CD14-positive monocyte (primary cell): ENCODE data around the gene TMEM86B. TPM values are rescaled to one million over a fixed set of nuclear protein-coding genes. Genes with fewer than 3 reads are reported as not detected.
A peak's percentile ranks its signal among the peaks of the same experiment; 100 is the strongest.

Experiments used
- DNase-seq, 3 donors: peaks; one replicate each; pipeline ENCODE4 v3.0.0-alpha.2; 2011 to 2022
- H2AFZ ChIP-seq: 2 replicates; pipeline ENCODE4 v1.6.0; 2012; ENCODE audit warnings: mild to moderate bottlenecking, low read depth, low read length, inconsistent platforms; ENCODE audit not compliant: insufficient read depth, poor library complexity, severe bottlenecking
- H3K27ac ChIP-seq, 2 donors: 1 replicate in 1 of 2; 2 replicates in 1 of 2; pipeline ENCODE4 v1.5.1; 2012 to 2013; ENCODE audit warnings: low read length in 2 of 2, control low read depth in 1 of 2, inconsistent platforms in 1 of 2, low read depth in 1 of 2, mild to moderate bottlenecking in 1 of 2
- H3K27me3 ChIP-seq, 2 donors: one replicate each; pipeline versions ENCODE4 v1.6.0 to v1.6.1; 2011 to 2013; ENCODE audit warnings: low read length in 2 of 2; ENCODE audit not compliant: control insufficient read depth in 2 of 2, insufficient read depth in 2 of 2
- H3K36me3 ChIP-seq, 2 donors: replicated peaks in 1 of 2; 1 replicate in 1 of 2; 2 replicates in 1 of 2; pipeline versions ENCODE4 v1.5.1 to v1.6.1; 2012 to 2013; ENCODE audit warnings: low read length in 2 of 2, control low read depth in 1 of 2, inconsistent platforms in 1 of 2, mild to moderate bottlenecking in 1 of 2; ENCODE audit not compliant: insufficient read depth in 2 of 2, control insufficient read depth in 1 of 2
- H3K4me1 ChIP-seq, 2 donors: 1 replicate in 1 of 2; 2 replicates in 1 of 2; pipeline versions ENCODE4 v1.5.1 to v1.6.1; 2012 to 2013; ENCODE audit warnings: low read length in 2 of 2, control low read depth in 1 of 2, inconsistent platforms in 1 of 2, mild to moderate bottlenecking in 1 of 2, moderate library complexity in 1 of 2; ENCODE audit not compliant: insufficient read depth in 2 of 2, control insufficient read depth in 1 of 2
- H3K4me2 ChIP-seq: replicated peaks from 2 replicates; pipeline ENCODE3; 2012; ENCODE audit warnings: low read length, moderate library complexity, mild to moderate bottlenecking; ENCODE audit not compliant: poor library complexity, severe bottlenecking; ENCODE audit errors: extremely low read depth
- H3K4me3 ChIP-seq, 3 experiments: fragments of 200-600 bp in 1 of 3; sonication (generic) in 1 of 3; replicated peaks in 1 of 3; 1 replicate in 2 of 3; 2 replicates in 1 of 3; pipeline ENCODE4 v1.5.1; 2011 to 2013; ENCODE audit warnings: low read length in 3 of 3, mild to moderate bottlenecking in 3 of 3, control low read depth in 2 of 3, low read depth in 2 of 3, inconsistent platforms in 1 of 3, moderate library complexity in 1 of 3
- H3K79me2 ChIP-seq: 2 replicates; pipeline ENCODE4 v1.6.0; 2012; ENCODE audit warnings: mild to moderate bottlenecking, control low read depth, inconsistent platforms, low read length, moderate library complexity; ENCODE audit not compliant: insufficient read depth
- H3K9ac ChIP-seq: 2 replicates; pipeline ENCODE4 v1.6.0; 2017; ENCODE audit warnings: low read length, mild to moderate bottlenecking; ENCODE audit not compliant: insufficient read depth, poor library complexity, severe bottlenecking
- H3K9me3 ChIP-seq, 2 donors: replicated peaks in 1 of 2; 1 replicate in 1 of 2; 2 replicates in 1 of 2; pipeline versions ENCODE4 v1.5.1 to v1.6.1; 2012 to 2013; ENCODE audit warnings: low read length in 2 of 2, control low read depth in 1 of 2; ENCODE audit not compliant: control insufficient read depth in 1 of 2, insufficient read depth in 1 of 2
- H4K20me1 ChIP-seq: 2 replicates; pipeline ENCODE4 v1.6.0; 2012; ENCODE audit warnings: mild to moderate bottlenecking, low read length, control low read depth, moderate library complexity; ENCODE audit not compliant: insufficient read depth
- H3K27ac Mint-ChIP-seq, 7 donors: one replicate each; pipeline ENCODE4 v1.8.0; 2020; ENCODE audit warnings: mild to moderate bottlenecking in 7 of 7, mixed read lengths in 7 of 7, moderate library complexity in 6 of 7, inconsistent platforms in 2 of 7
- H3K27me3 Mint-ChIP-seq, 3 donors: one replicate each; pipeline ENCODE4 v1.8.0; 2021 to 2022; ENCODE audit warnings: low read depth in 3 of 3, mild to moderate bottlenecking in 3 of 3, mixed read lengths in 3 of 3, moderate library complexity in 3 of 3, inconsistent platforms in 1 of 3
- H3K36me3 Mint-ChIP-seq, 2 donors: one replicate each; pipeline ENCODE4 v1.8.0; 2020; ENCODE audit warnings: mixed read lengths in 2 of 2, inconsistent platforms in 1 of 2, mild to moderate bottlenecking in 1 of 2
- H3K4me1 Mint-ChIP-seq: one replicate; pipeline ENCODE4 v1.8.0; 2020; ENCODE audit warnings: mild to moderate bottlenecking, mixed read lengths
- H3K4me3 Mint-ChIP-seq, 2 donors: one replicate each; pipeline ENCODE4 v1.8.0; 2020; ENCODE audit warnings: mild to moderate bottlenecking in 2 of 2, mixed read lengths in 2 of 2, moderate library complexity in 1 of 2
- H3K9me3 Mint-ChIP-seq, 7 donors: one replicate each; pipeline ENCODE4 v1.8.0; 2020 to 2022; ENCODE audit warnings: mixed read lengths in 7 of 7, mild to moderate bottlenecking in 6 of 7, moderate library complexity in 6 of 7, inconsistent platforms in 2 of 7
- CTCF ChIP-seq: fragments of 200-600 bp; IDR thresholded peaks from one replicate; pipeline ENCODE4 v1.8.0; 2022; ENCODE audit warnings: antibody characterized with exemption, mild to moderate bottlenecking
- WGBS: methylation state at CpG from one replicate; pipeline ENCODE4 v1.1.5; 2013; ENCODE audit warnings: missing lambda C conversion rate; ENCODE audit not compliant: insufficient coverage; 5-methylcytosine and 5-hydroxymethylcytosine counted together
- intact Hi-C, 2 donors: fragments of 100-400 bp; cut with micrococcal nuclease; formaldehyde crosslinking; loops; one replicate each; pipeline versions ENCODE4 v1.15.0 to v1.15.1; 2023
- polyA plus RNA-seq, 3 donors: library from polyadenylated mRNA; depleted of rRNA in 1 of 3; unstranded in 2 of 3; stranded (reverse) in 1 of 3; fragments of 300-500 nt in 2 of 3; fragments of >200 nt in 1 of 3; fragmentation: Illumina TruSeq in 2 of 3; gene quantifications; 1 replicate in 2 of 3; 2 replicates in 1 of 3; pipeline ENCODE4 v1.2.3, GENCODE V29; 2012 to 2021

Gene TMEM86B
- polyA plus RNA-seq, 3 donors: 0.16 to 10.7 (median 0.38) TPM

- Mint-ChIP-seq H3K4me1 (peaks cover 41% of the 10 kb centered on the region), H3K4me3 (no peak overlapping the region), H3K9me3 (no peaks in the 10 kb centered on the region), H3K27me3 (peaks cover 0 to 2% (median 0%) of the 10 kb centered on the region in 3 donors), H3K27ac (peak overlapping the region; percentile 57 to 78 (median 74)), H3K36me3 (peaks cover 47 to 76% of the 10 kb centered on the region in 2 donors)
- H3K9ac ChIP-seq: no peak overlapping the region
- no peak overlapping the region for H2AFZ ChIP-seq
- no peak overlapping the region for H3K4me3 ChIP-seq
- no peak for TF ChIP-seq CTCF
- DNase-seq: no peak
- H3K36me3 ChIP-seq: peaks cover 49 to 78% of the 10 kb centered on the region in 2 donors
- WGBS: 24% methylated on average over 5 of the region's 10 CpGs
- intact Hi-C loops: no loop called here
- H3K79me2 ChIP-seq: peaks cover 92% of the 10 kb centered on the region
- no peak overlapping the region for H3K4me2 ChIP-seq
- H3K9me3 ChIP-seq: no peaks in the 10 kb centered on the region
- peak overlapping the region in 1 of 2 donors; percentile 66 for H3K27ac ChIP-seq
- H3K4me1 ChIP-seq: peaks cover 17 to 43% of the 10 kb centered on the region in 2 donors
- H3K27me3 ChIP-seq: no peaks in the 10 kb centered on the region
- peaks cover 100% of the 10 kb centered on the region for H4K20me1 ChIP-seq
These were observed 19.1 kb upstream of the TMEM86B start for GRCh38 chr19:55247621-55248099.

GRCh38 chr19:55246462-55247451, 18.2 kb upstream of the TMEM86B start:
- peaks cover 8 to 34% of the 10 kb centered on the region in 2 donors for H3K4me1 ChIP-seq
- intact Hi-C loops: no loop called here
- peaks cover 50 to 83% of the 10 kb centered on the region in 2 donors for H3K36me3 Mint-ChIP-seq
- H3K4me3 Mint-ChIP-seq: no peak overlapping the region
- no peaks in the 10 kb centered on the region for H3K9me3 Mint-ChIP-seq
- H3K9me3 ChIP-seq: no peaks in the 10 kb centered on the region
- peaks cover 91% of the 10 kb centered on the region for H3K79me2 ChIP-seq
- H4K20me1 ChIP-seq: peaks cover 100% of the 10 kb centered on the region
- peaks cover 0 to 2% (median 2%) of the 10 kb centered on the region in 3 donors for H3K27me3 Mint-ChIP-seq
- no peak overlapping the region for H3K9ac ChIP-seq
- no peak overlapping the region for H2AFZ ChIP-seq
- DNase-seq: no peak
- H3K4me1 Mint-ChIP-seq: peaks cover 32% of the 10 kb centered on the region
- no peak overlapping the region for H3K4me3 ChIP-seq
- H3K36me3 ChIP-seq: peaks cover 58 to 87% of the 10 kb centered on the region in 2 donors
- no peaks in the 10 kb centered on the region for H3K27me3 ChIP-seq
- peak overlapping the region in 1 of 2 donors; percentile 66 for H3K27ac ChIP-seq
- WGBS: 91% methylated on average over 33 of the region's 40 CpGs
- H3K27ac Mint-ChIP-seq: peak overlapping the region in 1 of 7 donors; percentile 68
- no peak overlapping the region for H3K4me2 ChIP-seq
- no peak for TF ChIP-seq CTCF
